Brain microvascular endothelial cell (primary cell): ENCODE data around the gene LARP4B.

Source experiments
- DNase-seq: peaks from one replicate; pipeline ENCODE4 v3.0.0-alpha.2; 2020
- H3K27ac ChIP-seq: fragments of 250-450 bp; sonication (Bioruptor Pico); 2 replicates; pipeline ENCODE4 v1.5.1; 2020; ENCODE audit warnings: mild to moderate bottlenecking, moderate library complexity
- H3K27me3 ChIP-seq: fragments of 250-450 bp; sonication (Bioruptor Pico); replicated peaks from 2 replicates; pipeline ENCODE4 v1.5.1; 2020; ENCODE audit warnings: mild to moderate bottlenecking
- H3K36me3 ChIP-seq: fragments of 250-450 bp; sonication (Bioruptor Pico); replicated peaks from 2 replicates; pipeline ENCODE4 v1.5.1; 2020; ENCODE audit warnings: mild to moderate bottlenecking
- H3K4me3 ChIP-seq: 2 replicates; pipeline ENCODE4 v1.5.1; 2011; ENCODE audit warnings: low read depth, mild to moderate bottlenecking, control low read depth, low read length, moderate library complexity
- CTCF ChIP-seq: IDR thresholded peaks from 2 replicates; pipeline ENCODE4 v1.5.1; 2011; ENCODE audit warnings: low read depth, mild to moderate bottlenecking, moderate library complexity, low read length, control low read depth, inconsistent platforms; ENCODE audit errors: missing control alignments
- in situ Hi-C: cut with HindIII; loops from 2 replicates; pipeline ENCODE4 v1.10.0; 2017; ENCODE audit warnings: low sequenced_read_pairs, low pct_ligation_motif_present

LARP4B gene

DNA sequence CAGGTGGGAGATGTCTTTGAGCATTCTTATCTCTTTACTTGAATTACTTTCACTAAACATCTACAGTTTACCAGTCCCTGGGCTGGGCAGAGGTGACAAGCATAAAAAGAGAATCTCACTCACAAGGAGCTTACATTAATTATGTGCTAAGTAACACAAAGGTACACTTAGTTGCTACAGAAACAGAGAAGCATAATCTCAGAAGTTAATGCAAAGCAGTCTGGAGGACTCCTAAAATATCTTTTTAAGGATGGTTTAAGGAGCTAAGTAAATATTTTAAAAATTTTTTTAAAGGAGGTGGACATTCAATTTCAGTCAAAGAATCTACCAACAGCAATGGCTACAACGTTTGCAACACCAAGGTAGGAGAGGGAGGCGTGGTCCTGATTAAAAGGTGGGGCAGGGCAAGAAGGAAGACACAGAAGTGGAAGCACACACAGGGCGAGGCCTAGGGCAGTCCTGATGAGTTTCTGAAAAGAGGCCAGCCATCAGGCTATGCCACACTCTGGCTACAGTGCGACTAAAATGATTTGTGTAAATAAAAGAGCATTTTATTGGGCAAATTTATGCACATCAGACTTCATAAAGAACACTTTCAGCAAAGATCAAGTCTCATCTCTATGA, 5.3 kb downstream of the LARP4B start:
- H3K27me3 ChIP-seq = no peaks in the 10 kb centered on the region
- H3K4me3 ChIP-seq = no peak overlapping the region
- DNase-seq = no peak
- H3K27ac ChIP-seq = no peak overlapping the region
- no peak for TF ChIP-seq CTCF
- no peaks in the 10 kb centered on the region for H3K36me3 ChIP-seq
- in situ Hi-C loops = no loop called here

- DNase-seq = no peak
- no peak for TF ChIP-seq CTCF
- H3K27ac ChIP-seq = no peak overlapping the region
- in situ Hi-C loops = no loop called here
- no peak overlapping the region for H3K4me3 ChIP-seq
- no peaks in the 10 kb centered on the region for H3K36me3 ChIP-seq
- no peaks in the 10 kb centered on the region for H3K27me3 ChIP-seq
Measured at GRCh38 chr10:924524-924859, 7.0 kb downstream of the LARP4B start.

- no peak for DNase-seq
- in situ Hi-C loops = no loop called here
- no peak overlapping the region for H3K27ac ChIP-seq
- no peaks in the 10 kb centered on the region for H3K27me3 ChIP-seq
- H3K4me3 ChIP-seq = no peak overlapping the region
- no peak for TF ChIP-seq CTCF
- no peaks in the 10 kb centered on the region for H3K36me3 ChIP-seq
Measured at GRCh38 chr10:923844-924523, 7.5 kb downstream of the LARP4B start.

DNA sequence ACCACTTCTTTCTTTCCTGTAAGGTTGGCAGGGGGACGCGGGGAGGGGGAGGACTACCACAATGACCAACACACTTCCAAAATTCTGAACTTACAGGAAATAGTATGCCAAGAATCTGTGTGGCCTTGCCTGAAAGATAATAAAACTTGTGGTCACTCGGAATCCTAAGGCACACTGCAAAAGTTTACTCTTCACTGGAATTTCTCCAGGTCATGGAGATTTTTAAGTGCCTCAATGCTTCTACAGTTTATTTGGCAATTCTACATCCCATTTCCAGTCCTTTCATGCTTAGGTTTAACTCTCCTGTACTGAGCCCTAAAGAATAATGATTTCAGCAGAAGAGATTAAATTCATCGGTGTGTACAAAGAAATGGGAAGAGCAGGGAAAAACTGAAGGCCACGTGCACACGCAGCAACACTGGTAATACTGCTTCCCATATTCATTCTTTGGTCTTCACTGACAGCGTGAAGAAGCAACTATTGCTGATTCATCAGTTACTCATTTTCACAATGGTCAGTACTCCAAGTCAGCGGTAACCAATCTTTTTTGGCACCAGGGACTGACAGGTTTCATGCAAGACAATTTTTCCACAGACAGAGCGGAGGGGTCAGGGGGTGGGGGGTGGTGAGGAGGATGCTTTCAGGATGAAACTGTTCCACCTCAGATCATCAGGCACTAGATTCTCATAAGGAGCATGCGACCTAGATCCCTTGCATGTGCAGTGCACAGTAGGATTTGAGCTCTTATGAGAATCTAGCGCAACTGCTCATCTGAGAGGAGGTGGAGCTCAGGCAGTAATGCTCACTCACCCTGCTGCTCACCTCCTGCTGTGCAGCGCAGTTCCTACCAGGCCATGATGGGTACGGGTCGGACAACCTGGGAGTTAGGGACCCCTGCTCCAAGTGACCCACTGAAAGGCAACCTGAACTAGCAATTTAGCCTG, 9.8 kb downstream of the LARP4B start:
- Histone ChIP-seq H3K27me3 (no peaks in the 10 kb centered on the region), H3K27ac (peak overlapping the region; percentile 9), H3K4me3 (no peak overlapping the region), H3K36me3 (no peaks in the 10 kb centered on the region)
- DNase-seq = peak; percentile 50
- no peak for TF ChIP-seq CTCF
- in situ Hi-C loops = no loop called here

DNA sequence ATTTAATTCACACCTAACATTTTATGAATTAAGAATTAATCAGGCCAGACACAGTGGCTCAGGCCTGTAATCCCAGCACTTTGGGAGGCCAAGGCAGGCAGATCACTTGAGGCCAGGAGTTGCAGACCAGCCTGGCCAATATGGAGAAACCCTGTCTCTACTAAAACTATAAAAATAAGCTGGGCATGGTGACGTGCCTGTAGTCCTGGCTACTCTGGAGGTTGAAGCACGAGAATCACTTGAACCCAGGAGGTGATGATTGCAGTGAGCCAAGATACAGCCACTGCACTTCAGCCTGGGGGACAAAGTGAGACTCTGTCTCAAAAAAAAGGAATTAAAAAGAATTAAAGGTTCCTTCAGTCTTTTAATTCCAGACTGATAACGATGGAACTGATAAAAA, 11.1 kb downstream of the LARP4B start:
- in situ Hi-C loops = no loop called here
- no peaks in the 10 kb centered on the region for H3K36me3 ChIP-seq

More for the DNA sequence above, 11.1 kb downstream of the LARP4B start:
- H3K27me3 ChIP-seq = no peaks in the 10 kb centered on the region
- no peak overlapping the region for H3K27ac ChIP-seq
- no peak overlapping the region for H3K4me3 ChIP-seq
- DNase-seq = no peak
- TF ChIP-seq CTCF = no peak
